SK-N-SH treated with all-trans-retinoic acid at 6 μM for 48 hours (cell line): Measurements from ENCODE around the gene ADARB2.

ENCODE experiments used
- ATAC-seq: fragments of 200-7000 bp; cut with Tn5 transposase; 3 replicates; pipeline ENCODE4 v1.9.1; 2020; ENCODE audit warnings: mild to moderate bottlenecking, moderate library complexity
- ARNTL ChIP-seq: fragments of 450-650 bp; formaldehyde crosslinking; IDR thresholded peaks from 2 replicates; pipeline ENCODE4 v1.5.0; 2020; ENCODE audit warnings: low read depth, mild to moderate bottlenecking, moderate library complexity, borderline replicate concordance
- BACH2 ChIP-seq: fragments of 250-450 bp; sonication (Bioruptor Pico); IDR thresholded peaks from 2 replicates; pipeline ENCODE4 v1.9.0; 2021; ENCODE audit warnings: mild to moderate bottlenecking, borderline replicate concordance
- CSDC2 ChIP-seq: fragments of 250-450 bp; sonication (Bioruptor Pico); IDR thresholded peaks from 2 replicates; pipeline ENCODE4 v1.5.0; 2020; ENCODE audit warnings: mild to moderate bottlenecking, moderate library complexity
- ESRRG ChIP-seq: fragments of 250-450 bp; sonication (Bioruptor Pico); IDR thresholded peaks from 2 replicates; pipeline ENCODE4 v1.6.1; 2021; ENCODE audit warnings: mild to moderate bottlenecking
- GLIS3 ChIP-seq: fragments of 250-450 bp; sonication (Bioruptor Pico); IDR thresholded peaks from 2 replicates; pipeline ENCODE4 v1.5.0; 2020; ENCODE audit warnings: mild to moderate bottlenecking, moderate library complexity
- ISL1 ChIP-seq: fragments of 250-450 bp; sonication (Bioruptor Pico); IDR thresholded peaks from 2 replicates; pipeline ENCODE4 v2.1.2; 2022; ENCODE audit warnings: mild to moderate bottlenecking, moderate library complexity
- OSR1 ChIP-seq: fragments of 250-450 bp; sonication (Bioruptor Pico); IDR thresholded peaks from 2 replicates; pipeline ENCODE4 v1.8.0; 2022; ENCODE audit warnings: moderate library complexity, mild to moderate bottlenecking, inconsistent platforms
- SNAI2 ChIP-seq: fragments of 250-450 bp; sonication (Bioruptor Pico); IDR thresholded peaks from 2 replicates; pipeline ENCODE4 v1.5.0; 2020; ENCODE audit warnings: mild to moderate bottlenecking, moderate library complexity
- TCF4 ChIP-seq: fragments of 250-450 bp; sonication (Bioruptor Pico); IDR thresholded peaks from 2 replicates; pipeline ENCODE4 v1.8.0; 2021; ENCODE audit warnings: mild to moderate bottlenecking, moderate library complexity, borderline replicate concordance
- ZC3H10 ChIP-seq: fragments of 250-450 bp; sonication (Bioruptor Pico); IDR thresholded peaks from 2 replicates; pipeline ENCODE4 v1.5.1; 2021; ENCODE audit warnings: mild to moderate bottlenecking, moderate library complexity
- ZFP3 ChIP-seq: fragments of 250-450 bp; sonication (Bioruptor Pico); IDR thresholded peaks from 2 replicates; pipeline ENCODE4 v1.5.0; 2020; ENCODE audit warnings: mild to moderate bottlenecking, moderate library complexity
- ZFP30 ChIP-seq: fragments of 450-650 bp; formaldehyde crosslinking; IDR thresholded peaks from 2 replicates; pipeline ENCODE4 v1.5.0; 2022; ENCODE audit warnings: mild to moderate bottlenecking, moderate library complexity
- ZNF565 ChIP-seq: fragments of 450-650 bp; formaldehyde crosslinking; conservative IDR thresholded peaks from 2 replicates; pipeline ENCODE4 v1.5.0; 2020; ENCODE audit warnings: low read depth, mild to moderate bottlenecking, moderate library complexity
- ZNF70 ChIP-seq: fragments of 450-650 bp; formaldehyde crosslinking; IDR thresholded peaks from 2 replicates; pipeline ENCODE4 v1.5.0; 2020; ENCODE audit warnings: mild to moderate bottlenecking, moderate library complexity
- ZNF8 ChIP-seq: fragments of 450-650 bp; formaldehyde crosslinking; IDR thresholded peaks from 2 replicates; pipeline ENCODE4 v1.5.0; 2020; ENCODE audit warnings: mild to moderate bottlenecking, moderate library complexity
- TF ChIP-seq, protein P1 (sequence below): fragments of 250-450 bp; sonication (Bioruptor Pico); IDR thresholded peaks from 2 replicates; pipeline ENCODE4 v1.5.1; 2021; ENCODE audit warnings: mild to moderate bottlenecking, moderate library complexity
- TF ChIP-seq, protein P2 (sequence below): fragments of 250-450 bp; sonication (Bioruptor Pico); IDR thresholded peaks from 2 replicates; pipeline ENCODE4 v1.5.1; 2020; ENCODE audit warnings: low read depth, mild to moderate bottlenecking, moderate library complexity
- TF ChIP-seq, protein P3 (sequence below): fragments of 250-450 bp; sonication (Bioruptor Pico); IDR thresholded peaks from 2 replicates; pipeline ENCODE4 v1.5.0; 2020; ENCODE audit warnings: mild to moderate bottlenecking, moderate library complexity
- TF ChIP-seq, protein P4 (sequence below): fragments of 250-450 bp; sonication (Bioruptor Pico); IDR thresholded peaks from 2 replicates; pipeline ENCODE4 v1.8.0; 2020; ENCODE audit warnings: mild to moderate bottlenecking, moderate library complexity, borderline replicate concordance
- TF ChIP-seq, protein P5 (sequence below): fragments of 250-450 bp; sonication (Bioruptor Pico); IDR thresholded peaks from 2 replicates; pipeline ENCODE4 v1.8.0; 2021; ENCODE audit warnings: low read depth, mild to moderate bottlenecking, moderate library complexity, borderline replicate concordance

Gene ADARB2

GRCh38 chr10:1735562-1735961, 1.8 kb downstream of the ADARB2 start:
- ATAC-seq, result no peak
- TF ChIP-seq, protein P1, sequence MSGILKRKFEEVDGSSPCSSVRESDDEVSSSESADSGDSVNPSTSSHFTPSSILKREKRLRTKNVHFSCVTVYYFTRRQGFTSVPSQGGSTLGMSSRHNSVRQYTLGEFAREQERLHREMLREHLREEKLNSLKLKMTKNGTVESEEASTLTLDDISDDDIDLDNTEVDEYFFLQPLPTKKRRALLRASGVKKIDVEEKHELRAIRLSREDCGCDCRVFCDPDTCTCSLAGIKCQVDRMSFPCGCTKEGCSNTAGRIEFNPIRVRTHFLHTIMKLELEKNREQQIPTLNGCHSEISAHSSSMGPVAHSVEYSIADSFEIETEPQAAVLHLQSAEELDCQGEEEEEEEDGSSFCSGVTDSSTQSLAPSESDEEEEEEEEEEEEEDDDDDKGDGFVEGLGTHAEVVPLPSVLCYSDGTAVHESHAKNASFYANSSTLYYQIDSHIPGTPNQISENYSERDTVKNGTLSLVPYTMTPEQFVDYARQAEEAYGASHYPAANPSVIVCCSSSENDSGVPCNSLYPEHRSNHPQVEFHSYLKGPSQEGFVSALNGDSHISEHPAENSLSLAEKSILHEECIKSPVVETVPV (CRISPR knock-in tag), result no peak
- TF ChIP-seq ZC3H10 (no peak), ZNF8 (no peak), SNAI2 (CRISPR knock-in tag) (no peak), ISL1 (no peak), ZFP30 (CRISPR knock-in tag) (no peak), OSR1 (CRISPR knock-in tag) (no peak), ESRRG (CRISPR knock-in tag) (no peak), TCF4 (CRISPR knock-in tag) (no peak), GLIS3 (no peak), ZFP3 (CRISPR knock-in tag) (no peak), ZNF70 (CRISPR knock-in tag) (no peak)
- TF ChIP-seq, protein P2, sequence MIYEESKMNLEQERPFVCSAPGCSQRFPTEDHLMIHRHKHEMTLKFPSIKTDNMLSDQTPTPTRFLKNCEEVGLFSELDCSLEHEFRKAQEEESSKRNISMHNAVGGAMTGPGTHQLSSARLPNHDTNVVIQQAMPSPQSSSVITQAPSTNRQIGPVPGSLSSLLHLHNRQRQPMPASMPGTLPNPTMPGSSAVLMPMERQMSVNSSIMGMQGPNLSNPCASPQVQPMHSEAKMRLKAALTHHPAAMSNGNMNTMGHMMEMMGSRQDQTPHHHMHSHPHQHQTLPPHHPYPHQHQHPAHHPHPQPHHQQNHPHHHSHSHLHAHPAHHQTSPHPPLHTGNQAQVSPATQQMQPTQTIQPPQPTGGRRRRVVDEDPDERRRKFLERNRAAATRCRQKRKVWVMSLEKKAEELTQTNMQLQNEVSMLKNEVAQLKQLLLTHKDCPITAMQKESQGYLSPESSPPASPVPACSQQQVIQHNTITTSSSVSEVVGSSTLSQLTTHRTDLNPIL (CRISPR knock-in tag), result no peak
- TF ChIP-seq, protein P3, sequence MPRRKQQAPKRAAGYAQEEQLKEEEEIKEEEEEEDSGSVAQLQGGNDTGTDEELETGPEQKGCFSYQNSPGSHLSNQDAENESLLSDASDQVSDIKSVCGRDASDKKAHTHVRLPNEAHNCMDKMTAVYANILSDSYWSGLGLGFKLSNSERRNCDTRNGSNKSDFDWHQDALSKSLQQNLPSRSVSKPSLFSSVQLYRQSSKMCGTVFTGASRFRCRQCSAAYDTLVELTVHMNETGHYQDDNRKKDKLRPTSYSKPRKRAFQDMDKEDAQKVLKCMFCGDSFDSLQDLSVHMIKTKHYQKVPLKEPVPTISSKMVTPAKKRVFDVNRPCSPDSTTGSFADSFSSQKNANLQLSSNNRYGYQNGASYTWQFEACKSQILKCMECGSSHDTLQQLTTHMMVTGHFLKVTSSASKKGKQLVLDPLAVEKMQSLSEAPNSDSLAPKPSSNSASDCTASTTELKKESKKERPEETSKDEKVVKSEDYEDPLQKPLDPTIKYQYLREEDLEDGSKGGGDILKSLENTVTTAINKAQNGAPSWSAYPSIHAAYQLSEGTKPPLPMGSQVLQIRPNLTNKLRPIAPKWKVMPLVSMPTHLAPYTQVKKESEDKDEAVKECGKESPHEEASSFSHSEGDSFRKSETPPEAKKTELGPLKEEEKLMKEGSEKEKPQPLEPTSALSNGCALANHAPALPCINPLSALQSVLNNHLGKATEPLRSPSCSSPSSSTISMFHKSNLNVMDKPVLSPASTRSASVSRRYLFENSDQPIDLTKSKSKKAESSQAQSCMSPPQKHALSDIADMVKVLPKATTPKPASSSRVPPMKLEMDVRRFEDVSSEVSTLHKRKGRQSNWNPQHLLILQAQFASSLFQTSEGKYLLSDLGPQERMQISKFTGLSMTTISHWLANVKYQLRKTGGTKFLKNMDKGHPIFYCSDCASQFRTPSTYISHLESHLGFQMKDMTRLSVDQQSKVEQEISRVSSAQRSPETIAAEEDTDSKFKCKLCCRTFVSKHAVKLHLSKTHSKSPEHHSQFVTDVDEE (CRISPR knock-in tag), result no peak
- TF ChIP-seq, protein P4, sequence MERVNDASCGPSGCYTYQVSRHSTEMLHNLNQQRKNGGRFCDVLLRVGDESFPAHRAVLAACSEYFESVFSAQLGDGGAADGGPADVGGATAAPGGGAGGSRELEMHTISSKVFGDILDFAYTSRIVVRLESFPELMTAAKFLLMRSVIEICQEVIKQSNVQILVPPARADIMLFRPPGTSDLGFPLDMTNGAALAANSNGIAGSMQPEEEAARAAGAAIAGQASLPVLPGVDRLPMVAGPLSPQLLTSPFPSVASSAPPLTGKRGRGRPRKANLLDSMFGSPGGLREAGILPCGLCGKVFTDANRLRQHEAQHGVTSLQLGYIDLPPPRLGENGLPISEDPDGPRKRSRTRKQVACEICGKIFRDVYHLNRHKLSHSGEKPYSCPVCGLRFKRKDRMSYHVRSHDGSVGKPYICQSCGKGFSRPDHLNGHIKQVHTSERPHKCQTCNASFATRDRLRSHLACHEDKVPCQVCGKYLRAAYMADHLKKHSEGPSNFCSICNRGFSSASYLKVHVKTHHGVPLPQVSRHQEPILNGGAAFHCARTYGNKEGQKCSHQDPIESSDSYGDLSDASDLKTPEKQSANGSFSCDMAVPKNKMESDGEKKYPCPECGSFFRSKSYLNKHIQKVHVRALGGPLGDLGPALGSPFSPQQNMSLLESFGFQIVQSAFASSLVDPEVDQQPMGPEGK (CRISPR knock-in tag), result no peak

GRCh38 chr10:1734288-1734687, 3.0 kb downstream of the ADARB2 start:
- no peak for ATAC-seq
- no peak for TF ChIP-seq ZFP3 (CRISPR knock-in tag)
- no peak for TF ChIP-seq ZC3H10
- TF ChIP-seq ISL1, result no peak
- TF ChIP-seq, protein P4 (CRISPR knock-in tag), result no peak
- TF ChIP-seq ZNF8, result no peak
- TF ChIP-seq OSR1 (CRISPR knock-in tag), result no peak
- TF ChIP-seq ZNF565 (CRISPR knock-in tag), result no peak
- TF ChIP-seq, protein P3 (CRISPR knock-in tag), result no peak
- TF ChIP-seq SNAI2 (CRISPR knock-in tag), result no peak
- TF ChIP-seq ESRRG (CRISPR knock-in tag), result no peak
- no peak for TF ChIP-seq BACH2 (CRISPR knock-in tag)
- TF ChIP-seq ARNTL (CRISPR knock-in tag), result no peak
- TF ChIP-seq, protein P5, sequence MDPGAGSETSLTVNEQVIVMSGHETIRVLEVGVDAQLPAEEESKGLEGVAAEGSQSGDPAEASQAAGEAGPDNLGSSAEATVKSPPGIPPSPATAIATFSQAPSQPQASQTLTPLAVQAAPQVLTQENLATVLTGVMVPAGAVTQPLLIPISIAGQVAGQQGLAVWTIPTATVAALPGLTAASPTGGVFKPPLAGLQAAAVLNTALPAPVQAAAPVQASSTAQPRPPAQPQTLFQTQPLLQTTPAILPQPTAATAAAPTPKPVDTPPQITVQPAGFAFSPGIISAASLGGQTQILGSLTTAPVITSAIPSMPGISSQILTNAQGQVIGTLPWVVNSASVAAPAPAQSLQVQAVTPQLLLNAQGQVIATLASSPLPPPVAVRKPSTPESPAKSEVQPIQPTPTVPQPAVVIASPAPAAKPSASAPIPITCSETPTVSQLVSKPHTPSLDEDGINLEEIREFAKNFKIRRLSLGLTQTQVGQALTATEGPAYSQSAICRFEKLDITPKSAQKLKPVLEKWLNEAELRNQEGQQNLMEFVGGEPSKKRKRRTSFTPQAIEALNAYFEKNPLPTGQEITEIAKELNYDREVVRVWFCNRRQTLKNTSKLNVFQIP (CRISPR knock-in tag), result no peak
- TF ChIP-seq, protein P2 (CRISPR knock-in tag), result no peak
- TF ChIP-seq CSDC2, result no peak
- no peak for TF ChIP-seq TCF4 (CRISPR knock-in tag)
- TF ChIP-seq, protein P1 (CRISPR knock-in tag), result no peak
- TF ChIP-seq ZNF70 (CRISPR knock-in tag), result no peak
